Measurements from ENCODE around the gene HLCS. TPM values are rescaled to one million over a fixed set of nuclear protein-coding genes. Genes with fewer than 3 reads are reported as not detected.

The HLCS gene
- total RNA-seq, 2 donors from 2014 or later: 17.5 to 29.3 TPM

- ATAC-seq (ENCODE audit: insufficient number of reproducible peaks, low FRiP score, low read depth) (no peak), DNase-seq (ENCODE audit: low spot score) (no peak)
- Histone ChIP-seq H3K4me3 (peak overlapping the region; percentile 70), H3K27me3 (replicated peaks; ENCODE audit: insufficient read depth) (no peaks in the 10 kb centered on the region), H3K27ac (peak overlapping the region in 1 of 2 donors; percentile 5), H3K4me1 (ENCODE audit: control insufficient read depth in 1 of 2, low read depth in 2 of 2) (peaks cover 3 to 25% of the 10 kb centered on the region in 2 donors), H3K36me3 (no peaks in the 10 kb centered on the region), H3K9me3 (no peaks in the 10 kb centered on the region)
- TF ChIP-seq, protein P1, sequence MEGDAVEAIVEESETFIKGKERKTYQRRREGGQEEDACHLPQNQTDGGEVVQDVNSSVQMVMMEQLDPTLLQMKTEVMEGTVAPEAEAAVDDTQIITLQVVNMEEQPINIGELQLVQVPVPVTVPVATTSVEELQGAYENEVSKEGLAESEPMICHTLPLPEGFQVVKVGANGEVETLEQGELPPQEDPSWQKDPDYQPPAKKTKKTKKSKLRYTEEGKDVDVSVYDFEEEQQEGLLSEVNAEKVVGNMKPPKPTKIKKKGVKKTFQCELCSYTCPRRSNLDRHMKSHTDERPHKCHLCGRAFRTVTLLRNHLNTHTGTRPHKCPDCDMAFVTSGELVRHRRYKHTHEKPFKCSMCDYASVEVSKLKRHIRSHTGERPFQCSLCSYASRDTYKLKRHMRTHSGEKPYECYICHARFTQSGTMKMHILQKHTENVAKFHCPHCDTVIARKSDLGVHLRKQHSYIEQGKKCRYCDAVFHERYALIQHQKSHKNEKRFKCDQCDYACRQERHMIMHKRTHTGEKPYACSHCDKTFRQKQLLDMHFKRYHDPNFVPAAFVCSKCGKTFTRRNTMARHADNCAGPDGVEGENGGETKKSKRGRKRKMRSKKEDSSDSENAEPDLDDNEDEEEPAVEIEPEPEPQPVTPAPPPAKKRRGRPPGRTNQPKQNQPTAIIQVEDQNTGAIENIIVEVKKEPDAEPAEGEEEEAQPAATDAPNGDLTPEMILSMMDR (IDR thresholded peaks at IDR 0.05): no peak
Observed at GRCh38 chr21:36980280-36981048, 14.0 kb upstream of the HLCS start.

- ATAC-seq (ENCODE audit: insufficient number of reproducible peaks, low FRiP score, low read depth) (peak; percentile 27), DNase-seq (ENCODE audit: low spot score) (no peak)
- H3K4me1 ChIP-seq (ENCODE audit: control insufficient read depth in 1 of 2, low read depth in 2 of 2): peaks cover 3 to 25% of the 10 kb centered on the region in 2 donors
- H3K4me3 ChIP-seq: no peak overlapping the region
- no peaks in the 10 kb centered on the region for H3K36me3 ChIP-seq
- no peaks in the 10 kb centered on the region for H3K27me3 ChIP-seq (replicated peaks; ENCODE audit: insufficient read depth)
- H3K27ac ChIP-seq: no peak overlapping the region
- H3K9me3 ChIP-seq: no peaks in the 10 kb centered on the region
- TF ChIP-seq, protein P1 (IDR thresholded peaks at IDR 0.05): peak; percentile 58
Observed at GRCh38 chr21:36976882-36977651, 10.6 kb upstream of the HLCS start.

DNA sequence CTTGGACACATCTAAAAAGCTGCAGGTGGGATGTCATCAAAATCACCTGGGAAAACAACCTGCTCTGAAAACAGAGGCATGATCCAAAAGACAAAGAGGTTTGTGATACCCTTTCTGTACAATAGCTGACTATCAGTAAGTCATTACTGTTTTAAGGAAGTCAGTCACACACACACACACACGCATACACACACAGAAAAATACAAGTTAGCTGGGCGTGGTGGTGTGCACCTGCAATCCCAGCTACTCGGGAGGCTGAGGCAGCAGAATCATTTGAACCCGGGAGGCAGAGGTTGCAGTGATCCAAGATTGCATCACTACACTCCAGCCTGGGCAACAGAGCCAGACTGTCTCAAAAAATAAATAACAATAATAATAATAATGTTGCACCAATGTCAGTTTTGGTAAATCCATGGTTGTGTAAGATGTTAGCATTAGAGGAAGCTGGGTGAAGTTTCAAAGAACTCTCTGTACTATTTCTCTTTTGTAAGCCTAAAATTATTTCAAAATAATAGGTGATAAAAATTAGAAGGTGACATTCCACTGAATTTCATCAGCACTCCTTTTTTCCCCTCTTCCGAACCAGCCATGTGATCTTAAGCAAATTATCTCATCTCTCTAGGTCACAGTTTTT lies 9.9 kb upstream of the HLCS start:
- Histone ChIP-seq H3K36me3 (no peaks in the 10 kb centered on the region), H3K4me3 (no peak overlapping the region), H3K9me3 (no peaks in the 10 kb centered on the region), H3K27me3 (replicated peaks; ENCODE audit: insufficient read depth) (no peaks in the 10 kb centered on the region), H3K27ac (no peak overlapping the region), H3K4me1 (ENCODE audit: control insufficient read depth in 1 of 2, low read depth in 2 of 2) (peaks cover 3 to 25% of the 10 kb centered on the region in 2 donors)
- DNase-seq (ENCODE audit: low spot score) (no peak), ATAC-seq (ENCODE audit: insufficient number of reproducible peaks, low FRiP score, low read depth) (no peak)
- TF ChIP-seq, protein P1 (IDR thresholded peaks at IDR 0.05): no peak

GRCh38 chr21:36974851-36975192 lies 8.4 kb upstream of the HLCS start:
- H3K36me3 ChIP-seq: no peaks in the 10 kb centered on the region
- no peak overlapping the region for H3K4me3 ChIP-seq
- TF ChIP-seq, protein P1 (IDR thresholded peaks at IDR 0.05): no peak
- no peak for DNase-seq (ENCODE audit: low spot score)
- peaks cover 0 to 11% of the 10 kb centered on the region in 2 donors for H3K4me1 ChIP-seq (ENCODE audit: control insufficient read depth in 1 of 2, low read depth in 2 of 2)
- ATAC-seq (ENCODE audit: insufficient number of reproducible peaks, low FRiP score, low read depth): no peak
- H3K27ac ChIP-seq: no peak overlapping the region
- no peaks in the 10 kb centered on the region for H3K9me3 ChIP-seq
- no peaks in the 10 kb centered on the region for H3K27me3 ChIP-seq (replicated peaks; ENCODE audit: insufficient read depth)

Measured in thoracic aorta (tissue), 2 donors.